GM12801 (cell line): ENCODE measurements around the gene PEX5.

Experiments
- TF ChIP-seq, protein P1 (sequence below): IDR thresholded peaks from one replicate; pipeline ENCODE4 v1.5.1; 2011; ENCODE audit warnings: control low read depth; ENCODE audit not compliant: insufficient read length; ENCODE audit errors: extremely low read depth

The PEX5 gene

DNA sequence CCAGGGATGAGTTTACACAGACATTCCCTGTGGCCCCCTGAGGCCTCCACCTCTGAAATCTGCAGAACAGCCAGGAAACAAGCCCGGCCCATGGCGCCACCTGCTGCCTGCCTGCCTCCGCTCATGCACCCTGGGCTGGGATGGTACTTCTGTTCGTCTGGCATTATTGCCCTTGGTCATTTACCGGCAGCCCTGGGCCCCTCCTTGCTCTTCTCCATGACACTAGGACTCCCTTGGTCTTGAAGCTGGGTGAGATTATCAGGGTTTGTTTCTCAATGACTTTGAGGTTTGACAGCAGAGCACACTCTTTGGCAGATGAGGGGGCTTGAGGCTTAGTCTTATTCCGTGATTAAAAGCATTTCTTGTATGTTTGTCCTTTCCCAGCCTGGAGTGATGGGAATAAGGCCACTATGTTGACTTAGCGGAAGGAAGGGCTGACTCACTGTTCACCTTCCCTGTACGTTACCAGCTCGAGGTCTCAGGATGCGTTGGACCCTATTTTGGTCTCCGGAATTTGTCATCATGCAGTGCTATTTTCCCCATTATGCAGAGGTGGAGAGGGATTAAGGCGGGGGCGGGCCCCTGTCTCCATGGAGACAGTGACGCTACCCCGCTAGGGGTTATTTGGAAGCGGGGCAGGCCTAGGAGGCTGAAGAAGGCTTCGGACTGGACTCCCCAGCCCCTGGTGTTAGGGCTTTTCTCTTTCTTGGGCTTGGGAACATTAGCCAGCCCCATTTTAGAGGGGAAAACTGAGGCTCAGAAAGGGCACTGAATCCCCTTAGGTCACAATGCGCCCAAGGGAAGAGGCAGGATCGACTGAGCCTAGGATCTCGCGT is 706 bp upstream of the PEX5 start:
- TF ChIP-seq, protein P1, sequence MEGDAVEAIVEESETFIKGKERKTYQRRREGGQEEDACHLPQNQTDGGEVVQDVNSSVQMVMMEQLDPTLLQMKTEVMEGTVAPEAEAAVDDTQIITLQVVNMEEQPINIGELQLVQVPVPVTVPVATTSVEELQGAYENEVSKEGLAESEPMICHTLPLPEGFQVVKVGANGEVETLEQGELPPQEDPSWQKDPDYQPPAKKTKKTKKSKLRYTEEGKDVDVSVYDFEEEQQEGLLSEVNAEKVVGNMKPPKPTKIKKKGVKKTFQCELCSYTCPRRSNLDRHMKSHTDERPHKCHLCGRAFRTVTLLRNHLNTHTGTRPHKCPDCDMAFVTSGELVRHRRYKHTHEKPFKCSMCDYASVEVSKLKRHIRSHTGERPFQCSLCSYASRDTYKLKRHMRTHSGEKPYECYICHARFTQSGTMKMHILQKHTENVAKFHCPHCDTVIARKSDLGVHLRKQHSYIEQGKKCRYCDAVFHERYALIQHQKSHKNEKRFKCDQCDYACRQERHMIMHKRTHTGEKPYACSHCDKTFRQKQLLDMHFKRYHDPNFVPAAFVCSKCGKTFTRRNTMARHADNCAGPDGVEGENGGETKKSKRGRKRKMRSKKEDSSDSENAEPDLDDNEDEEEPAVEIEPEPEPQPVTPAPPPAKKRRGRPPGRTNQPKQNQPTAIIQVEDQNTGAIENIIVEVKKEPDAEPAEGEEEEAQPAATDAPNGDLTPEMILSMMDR = no peak

DNA sequence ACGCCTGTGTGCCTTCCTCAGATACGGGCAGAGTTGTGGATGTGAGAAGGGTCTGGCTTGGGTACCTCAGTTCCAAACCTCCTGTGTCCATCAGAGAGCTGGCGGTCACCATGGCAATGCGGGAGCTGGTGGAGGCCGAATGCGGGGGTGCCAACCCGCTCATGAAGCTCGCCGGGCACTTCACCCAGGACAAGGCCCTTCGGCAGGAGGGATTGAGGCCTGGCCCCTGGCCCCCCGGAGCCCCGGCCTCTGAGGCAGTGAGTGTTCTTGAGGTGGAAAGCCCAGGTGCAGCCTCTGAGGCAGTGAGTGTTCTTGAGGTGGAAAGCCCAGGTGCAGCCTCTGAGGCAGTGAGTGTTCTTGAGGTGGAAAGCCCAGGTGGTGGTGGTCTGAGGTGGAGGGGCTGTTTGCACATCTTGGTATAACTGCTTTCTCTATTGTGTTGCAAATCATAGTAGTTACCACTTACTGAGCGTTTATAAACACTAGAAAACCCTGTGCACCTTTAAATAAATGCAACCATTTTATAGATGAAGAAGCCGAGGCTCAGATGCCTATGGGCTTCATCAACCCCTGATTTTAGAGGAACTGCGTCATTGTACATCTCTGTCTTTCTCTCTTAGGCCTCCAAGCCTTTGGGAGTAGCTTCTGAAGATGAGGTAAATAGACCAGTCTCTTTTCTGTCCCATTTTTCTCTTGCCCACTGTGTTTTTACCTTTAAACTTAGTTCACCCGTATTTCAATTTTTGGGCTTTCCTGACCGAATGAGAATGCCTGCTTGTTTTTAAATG is 976 bp downstream of the PEX5 start:
- TF ChIP-seq, protein P1 = no peak

DNA sequence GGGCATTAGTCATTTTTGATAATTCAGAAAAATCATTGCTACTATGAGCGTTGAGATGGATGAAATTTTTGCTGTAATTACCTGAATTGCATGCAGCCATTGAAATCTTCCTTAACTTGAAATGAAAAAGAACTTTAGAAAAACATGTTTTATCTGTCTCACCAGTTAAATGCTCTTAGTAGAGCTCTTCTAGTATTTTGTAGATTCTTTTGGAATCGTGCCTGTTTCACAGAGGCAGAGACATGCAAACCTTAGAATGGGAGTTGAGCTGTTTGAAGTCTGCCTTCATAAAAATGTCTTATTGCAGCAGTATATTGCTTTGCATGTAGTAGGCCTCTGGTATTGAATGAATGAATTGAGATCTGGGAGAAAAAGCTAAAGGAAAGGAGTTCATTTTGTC is 4.2 kb downstream of the PEX5 start:
- TF ChIP-seq, protein P1 = no peak

DNA sequence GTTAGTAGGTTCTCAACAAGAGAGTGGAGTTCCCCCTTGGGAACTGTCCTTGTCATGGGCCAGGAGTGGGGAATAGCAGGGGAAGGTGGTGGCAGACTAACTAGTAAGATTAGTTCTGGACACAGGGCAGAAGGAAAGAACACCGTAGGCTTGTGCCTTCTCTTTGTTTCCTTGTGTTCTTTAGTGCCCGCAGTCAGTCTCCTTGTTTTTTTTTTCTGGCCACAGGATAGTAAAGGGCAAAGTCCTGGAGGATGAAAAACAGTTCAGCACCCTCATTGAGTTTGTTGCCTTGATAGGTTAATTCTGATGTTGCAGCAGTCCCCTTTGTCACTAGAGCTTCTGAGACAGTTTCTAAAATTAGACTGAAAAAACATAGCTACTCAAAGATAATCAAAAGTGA is 8.4 kb downstream of the PEX5 start:
- TF ChIP-seq, protein P1 = no peak

DNA sequence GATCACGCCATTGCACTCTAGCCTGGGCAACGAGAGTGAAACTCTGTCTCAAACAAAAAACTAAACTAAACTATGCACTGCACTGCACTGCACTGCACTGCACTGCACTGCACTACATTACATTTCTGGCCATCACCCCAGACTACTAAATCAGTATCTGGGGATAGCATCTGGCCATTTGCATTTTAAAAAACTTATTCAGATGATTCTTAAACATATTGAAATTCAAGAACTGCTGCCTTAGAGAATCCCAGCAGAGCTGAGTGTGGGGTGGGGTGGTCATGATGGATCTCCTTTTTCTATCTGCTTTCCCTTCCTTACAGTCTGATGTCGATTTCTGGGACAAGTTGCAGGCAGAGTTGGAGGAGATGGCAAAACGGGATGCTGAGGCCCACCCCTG is 13.6 kb downstream of the PEX5 start:
- TF ChIP-seq, protein P1 = no peak

DNA sequence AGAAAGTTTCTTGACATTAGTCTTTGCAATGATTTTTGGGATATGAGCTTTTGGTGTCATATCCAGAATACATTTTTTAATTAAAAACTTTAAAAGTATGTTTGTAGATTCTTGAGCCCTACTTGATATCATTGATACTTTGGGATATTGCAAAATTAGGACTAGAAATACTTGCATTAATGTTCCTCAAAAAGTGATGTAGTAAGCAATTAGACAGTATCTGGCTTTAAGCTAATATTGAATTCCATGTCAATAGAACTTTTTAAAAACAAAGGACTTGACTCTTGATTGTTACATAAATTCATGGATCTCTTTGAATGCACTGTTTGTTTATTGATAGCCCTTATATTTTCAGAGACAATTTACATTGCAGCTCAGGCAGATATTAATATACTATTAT is 15.6 kb downstream of the PEX5 start:
- TF ChIP-seq, protein P1 = no peak

DNA sequence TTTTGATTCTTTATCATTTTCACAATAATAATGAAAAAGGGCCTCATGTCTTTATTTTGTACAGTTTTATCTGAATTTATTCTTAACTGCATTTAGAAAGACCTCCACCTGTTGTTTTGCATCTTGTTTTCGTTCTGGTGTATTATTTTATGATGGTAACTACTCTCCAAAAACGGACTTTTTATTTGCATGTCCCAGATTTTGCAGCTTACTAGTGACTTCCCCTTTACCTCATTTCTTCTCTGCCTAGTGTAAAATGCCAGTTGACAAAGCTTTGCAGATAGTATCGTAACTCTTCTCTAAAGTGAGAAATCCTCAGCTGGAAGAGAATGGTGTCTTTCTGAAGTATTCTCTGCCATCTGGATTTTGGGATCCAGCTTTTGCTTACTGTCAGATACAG is 17.2 kb downstream of the PEX5 start:
- TF ChIP-seq, protein P1 = no peak
